Caki2 (cell line): ENCODE data around the gene NPAS2. TPM values are rescaled to one million over a fixed set of nuclear protein-coding genes. Genes with fewer than 3 reads are reported as not detected.

Experiments used
- DNase-seq: peaks from one replicate; pipeline ENCODE4 v3.0.0-alpha.2; 2015; ENCODE audit warnings: low read depth
- in situ Hi-C: cut with HindIII; loops from 2 replicates; pipeline ENCODE4 v1.10.0; 2016; ENCODE audit warnings: low sequenced_read_pairs, low pct_unique_long_range_greater_than_20kb, mixed read lengths
- total RNA-seq: library from RNA; depleted of rRNA; stranded (reverse); fragments of >200 nt; shearing (Covaris generic); gene quantifications from 2 replicates; pipeline ENCODE4 v1.2.3, GENCODE V29; 2014; ENCODE audit warnings: low replicate concordance

Gene NPAS2
- total RNA-seq, 1 experiment from 2014 or later: 2.0 TPM

GRCh38 chr2:100965596-100965995 is 145.7 kb downstream of the NPAS2 start:
- in situ Hi-C loops: no loop called here
- DNase-seq: no peak

GRCh38 chr2:100967716-100968115 is 147.8 kb downstream of the NPAS2 start:
- in situ Hi-C loops: no loop called here
- no peak for DNase-seq

- DNase-seq: no peak
- in situ Hi-C loops: no loop called here
Measured at GRCh38 chr2:100968146-100969145, 148.5 kb downstream of the NPAS2 start.

GRCh38 chr2:100969998-100970397 is 150.1 kb downstream of the NPAS2 start:
- no peak for DNase-seq
- in situ Hi-C loops: no loop called here

GRCh38 chr2:100971221-100971620 is 151.3 kb downstream of the NPAS2 start:
- in situ Hi-C loops: no loop called here
- DNase-seq: no peak

GRCh38 chr2:100972452-100972851 is 152.5 kb downstream of the NPAS2 start:
- in situ Hi-C loops: no loop called here

GRCh38 chr2:100974712-100975520 is 155.0 kb downstream of the NPAS2 start:
- no peak for DNase-seq
- in situ Hi-C loops: no loop called here

More at GRCh38 chr2:100972452-100972851, 152.5 kb downstream of the NPAS2 start:
- DNase-seq: no peak

GRCh38 chr2:100975521-100975785 is 155.5 kb downstream of the NPAS2 start:
- DNase-seq: no peak
- in situ Hi-C loops: no loop called here

- no peak for DNase-seq
- in situ Hi-C loops: no loop called here
Measured at GRCh38 chr2:100976061-100976460, 156.1 kb downstream of the NPAS2 start.

GRCh38 chr2:100976645-100977391 is 156.9 kb downstream of the NPAS2 start:
- in situ Hi-C loops: no loop called here
- peak; percentile 82 for DNase-seq

GRCh38 chr2:100977511-100977910 is 157.6 kb downstream of the NPAS2 start:
- no peak for DNase-seq
- in situ Hi-C loops: no loop called here

- no peak for DNase-seq
Measured at GRCh38 chr2:100978582-100979191, 158.7 kb downstream of the NPAS2 start.

GRCh38 chr2:100980046-100980445 is 160.1 kb downstream of the NPAS2 start:
- in situ Hi-C loops: no loop called here
- DNase-seq: no peak

More at GRCh38 chr2:100978582-100979191, 158.7 kb downstream of the NPAS2 start:
- in situ Hi-C loops: no loop called here

GRCh38 chr2:100981011-100981410 is 161.1 kb downstream of the NPAS2 start:
- DNase-seq: no peak
- in situ Hi-C loops: no loop called here

GRCh38 chr2:100982431-100982861 is 162.5 kb downstream of the NPAS2 start:
- in situ Hi-C loops: no loop called here
- DNase-seq: no peak

GRCh38 chr2:100983201-100983600 is 163.3 kb downstream of the NPAS2 start:
- in situ Hi-C loops: no loop called here
- DNase-seq: no peak

- in situ Hi-C loops: no loop called here
Measured at GRCh38 chr2:100983684-100984310, 163.9 kb downstream of the NPAS2 start.

GRCh38 chr2:100984892-100985307 is 165.0 kb downstream of the NPAS2 start:
- DNase-seq: peak; percentile 64
- in situ Hi-C loops: no loop called here

More at GRCh38 chr2:100983684-100984310, 163.9 kb downstream of the NPAS2 start:
- no peak for DNase-seq
